Stimulated activated naive CD8-positive, alpha-beta T cell treated with anti-CD3 and anti-CD28 coated beads, Interleukin-15, amount 100 ng/mL, for 72 hours (primary cell): Measurements from ENCODE around the gene SOCS7.

Experiments
- ATAC-seq: fragments of 150-1000 bp; cut with Tn5 transposase; 2 replicates; pipeline ENCODE4 v1.10.0; 2021; ENCODE audit warnings: mild to moderate bottlenecking, moderate library complexity
- DNase-seq, 2 donors: peaks; one replicate each; pipeline ENCODE4 v3.0.0; 2021 to 2022
- H3K27ac Mint-ChIP-seq, 2 donors: one replicate each; pipeline ENCODE4 v1.8.0; 2022; ENCODE audit warnings: mild to moderate bottlenecking in 2 of 2, mixed read lengths in 2 of 2, moderate library complexity in 2 of 2
- H3K27me3 Mint-ChIP-seq: one replicate; pipeline ENCODE4 v1.8.0; 2022; ENCODE audit warnings: mixed read lengths
- H3K4me1 Mint-ChIP-seq: one replicate; pipeline ENCODE4 v1.8.0; 2022; ENCODE audit warnings: mild to moderate bottlenecking, mixed read lengths
- H3K4me3 Mint-ChIP-seq, 2 donors: one replicate each; pipeline ENCODE4 v1.8.0; 2022; ENCODE audit warnings: mild to moderate bottlenecking in 2 of 2, mixed read lengths in 2 of 2, moderate library complexity in 1 of 2
- H3K9me3 Mint-ChIP-seq, 2 donors: one replicate each; pipeline ENCODE4 v1.8.0; 2022; ENCODE audit warnings: mixed read lengths in 2 of 2

SOCS7 gene

GRCh38 chr17:38450557-38451029 lies 98.9 kb downstream of the SOCS7 start:
- ATAC-seq (no peak), DNase-seq (no peak)
- H3K9me3 Mint-ChIP-seq: no peaks in the 10 kb centered on the region
- H3K27ac Mint-ChIP-seq: no peak overlapping the region
- H3K27me3 Mint-ChIP-seq: peaks cover 48% of the 10 kb centered on the region
- H3K4me1 Mint-ChIP-seq: peaks cover 34% of the 10 kb centered on the region
- no peak overlapping the region for H3K4me3 Mint-ChIP-seq

- ATAC-seq (no peak), DNase-seq (no peak)
- Mint-ChIP-seq H3K4me1 (peaks cover 34% of the 10 kb centered on the region), H3K27ac (peak overlapping the region in 1 of 2 donors; percentile 27), H3K9me3 (no peaks in the 10 kb centered on the region), H3K4me3 (no peak overlapping the region), H3K27me3 (peaks cover 53% of the 10 kb centered on the region)
These were observed 99.6 kb downstream of the SOCS7 start for GRCh38 chr17:38451030-38451839.

- peaks cover 60% of the 10 kb centered on the region for H3K27me3 Mint-ChIP-seq
- H3K27ac Mint-ChIP-seq: no peak overlapping the region
- H3K4me3 Mint-ChIP-seq: no peak overlapping the region
- peaks cover 34% of the 10 kb centered on the region for H3K4me1 Mint-ChIP-seq
- no peak for DNase-seq
- no peaks in the 10 kb centered on the region for H3K9me3 Mint-ChIP-seq
- ATAC-seq: no peak
These were observed 100.3 kb downstream of the SOCS7 start for GRCh38 chr17:38451840-38452529.

- peak overlapping the region; percentile 47 to 60 for H3K4me3 Mint-ChIP-seq
- ATAC-seq (no peak), DNase-seq (no peak)
- peaks cover 68% of the 10 kb centered on the region for H3K27me3 Mint-ChIP-seq
- H3K27ac Mint-ChIP-seq: no peak overlapping the region
- H3K4me1 Mint-ChIP-seq: peaks cover 34% of the 10 kb centered on the region
- H3K9me3 Mint-ChIP-seq: no peaks in the 10 kb centered on the region
These were observed 101.1 kb downstream of the SOCS7 start for GRCh38 chr17:38452719-38453118.

GRCh38 chr17:38453951-38454421 lies 102.3 kb downstream of the SOCS7 start:
- H3K27me3 Mint-ChIP-seq: peaks cover 72% of the 10 kb centered on the region
- peaks cover 34% of the 10 kb centered on the region for H3K4me1 Mint-ChIP-seq
- no peak overlapping the region for H3K27ac Mint-ChIP-seq
- no peak overlapping the region for H3K4me3 Mint-ChIP-seq
- DNase-seq (no peak), ATAC-seq (peak; percentile 19)
- H3K9me3 Mint-ChIP-seq: no peaks in the 10 kb centered on the region

- H3K27me3 Mint-ChIP-seq: peaks cover 72% of the 10 kb centered on the region
- ATAC-seq: no peak
- no peaks in the 10 kb centered on the region for H3K9me3 Mint-ChIP-seq
- DNase-seq: no peak
- H3K4me1 Mint-ChIP-seq: peaks cover 34% of the 10 kb centered on the region
- H3K4me3 Mint-ChIP-seq: no peak overlapping the region
- H3K27ac Mint-ChIP-seq: no peak overlapping the region
These were observed 102.9 kb downstream of the SOCS7 start for GRCh38 chr17:38454532-38454931.
